Esophagus muscularis mucosa (tissue), 3 donors: ENCODE measurements around the gene CORIN.

Experiments used
- CTCF ChIP-seq, 3 experiments: fragments of 200-600 bp in 2 of 3; fragments of 450-650 bp in 1 of 3; sonication (generic) in 2 of 3; IDR thresholded peaks; one replicate each; pipeline ENCODE4 v1.5.1; 2017 to 2019; ENCODE audit warnings: antibody characterized with exemption in 3 of 3, mild to moderate bottlenecking in 2 of 3, moderate library complexity in 1 of 3
- POLR2A ChIP-seq: fragments of 450-650 bp; IDR thresholded peaks from one replicate; pipeline ENCODE4 v1.6.1; 2017; ENCODE audit warnings: antibody characterized with exemption, moderate library complexity, mild to moderate bottlenecking, low read depth

- no peak for TF ChIP-seq CTCF (IDR thresholded peaks at IDR 0.05)
- no peak for TF ChIP-seq POLR2A
Observed at GRCh38 chr4:47837908-47838294, at the start of gene CORIN.
